ENCODE measurements around the gene PARD3.
A peak's percentile ranks its signal among the peaks of the same experiment; 100 is the strongest.

Gene PARD3

DNA sequence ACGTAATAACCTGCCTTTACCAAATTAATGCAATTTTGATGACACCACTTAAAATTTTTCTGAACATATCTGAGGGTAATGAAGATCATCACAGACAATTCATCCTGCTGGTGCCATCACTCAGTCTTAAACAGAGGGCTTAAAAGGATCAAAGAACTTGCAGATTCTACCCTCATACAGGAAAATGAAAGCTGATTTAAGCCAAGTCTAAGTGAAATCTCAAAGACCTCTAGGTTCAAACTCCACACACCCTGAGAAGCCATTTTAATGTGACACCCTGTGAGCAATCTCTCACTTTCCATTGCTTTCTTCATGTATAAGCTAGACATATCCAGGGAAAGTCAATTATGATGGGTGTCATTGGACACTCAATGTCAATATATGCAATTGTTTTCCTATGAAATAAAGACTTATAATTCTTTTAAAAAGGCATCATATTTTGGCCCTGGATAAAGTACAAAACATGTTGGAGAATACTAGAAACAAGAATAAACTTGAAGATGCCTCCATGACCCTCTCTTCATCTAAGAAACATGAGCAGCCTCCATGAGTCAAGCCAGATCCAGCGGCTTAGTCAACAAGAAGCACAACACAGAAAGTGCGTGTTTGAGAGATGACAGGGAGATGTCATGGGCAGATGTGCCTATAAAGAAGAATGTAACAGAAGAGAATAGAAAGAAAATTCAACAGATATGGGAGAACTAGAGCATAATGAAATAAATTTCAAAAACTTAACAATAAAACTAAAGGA, 291.9 kb downstream of the PARD3 start:
- DNase-seq = no peak

GRCh38 chr10:34522546-34522945, 292.6 kb downstream of the PARD3 start:
- DNase-seq = no peak

DNA sequence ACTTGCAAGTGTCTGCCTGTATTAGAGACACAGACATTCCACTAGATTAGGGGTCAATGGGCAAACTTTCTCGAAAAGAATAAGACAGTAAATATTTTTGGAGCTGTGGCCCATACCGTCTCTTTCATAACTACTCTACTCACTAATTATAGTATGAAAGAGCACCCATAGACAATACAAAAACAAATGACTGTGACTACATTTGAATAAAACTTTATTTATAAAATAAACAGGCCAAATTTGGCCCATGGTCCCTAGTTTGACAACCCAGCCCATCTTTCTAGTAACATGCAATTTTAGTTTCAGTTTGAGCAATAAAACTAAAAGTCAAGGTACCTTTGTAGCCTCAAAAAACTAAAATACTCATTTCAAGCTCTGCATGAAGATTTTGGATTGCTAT, 294.6 kb downstream of the PARD3 start:
- DNase-seq = no peak

DNA sequence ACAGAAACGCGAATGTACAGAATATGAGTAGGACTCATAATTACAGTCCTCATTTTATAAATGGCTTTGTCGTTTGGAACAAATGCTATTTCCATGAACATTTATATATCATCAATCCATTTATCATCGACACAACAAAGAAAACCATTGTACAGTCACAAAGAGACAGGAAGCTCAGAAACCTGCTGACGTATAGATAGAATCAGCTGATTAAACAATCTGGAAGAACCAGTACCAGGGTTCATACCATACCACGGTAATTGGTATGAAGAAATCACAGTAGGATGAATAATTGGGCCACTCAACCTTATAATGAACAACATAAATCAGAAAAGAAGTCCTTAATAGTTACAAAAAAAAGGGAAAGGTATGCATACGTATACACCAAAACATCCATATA, 295.0 kb downstream of the PARD3 start:
- no peak for DNase-seq

DNA sequence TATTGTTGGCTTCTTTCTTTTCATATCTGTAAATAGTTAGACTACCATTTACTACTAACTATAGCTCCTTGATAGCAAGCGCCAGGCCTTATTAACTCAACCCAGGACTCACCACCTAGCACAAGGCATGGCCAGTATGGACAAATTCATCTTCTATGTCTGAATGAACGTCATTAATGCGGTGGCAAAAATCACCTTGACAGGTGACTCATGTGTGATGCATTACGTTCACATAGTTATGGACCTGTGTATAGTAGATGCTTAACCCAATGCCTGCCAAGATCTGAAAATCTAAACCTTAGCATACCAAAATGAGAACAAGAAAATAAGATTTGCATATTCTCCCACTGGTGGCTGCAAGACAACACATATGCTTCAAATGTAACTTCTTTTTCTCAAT, 300.8 kb downstream of the PARD3 start:
- DNase-seq = no peak

DNA sequence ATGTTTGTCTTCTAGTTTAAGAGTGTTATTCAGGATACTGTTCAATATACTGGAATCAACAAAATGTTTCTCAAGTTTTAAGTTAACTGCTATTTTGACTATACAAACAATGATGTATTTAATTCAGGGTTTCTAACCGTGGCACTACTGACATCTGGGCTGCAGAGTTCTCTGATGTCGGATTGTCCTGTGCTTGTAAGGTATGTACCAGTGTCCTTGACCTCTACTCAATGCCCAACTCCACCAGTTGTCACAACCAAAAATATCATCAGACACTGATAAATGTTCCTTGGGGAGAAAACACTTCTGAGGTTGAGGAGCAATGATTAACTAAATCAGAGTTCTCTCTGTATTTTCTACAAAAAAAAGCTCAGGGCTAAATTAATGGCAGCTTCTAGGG, 301.5 kb downstream of the PARD3 start:
- DNase-seq = no peak

- DNase-seq = peak; percentile 68
Measured at GRCh38 chr10:34507217-34507616, 307.9 kb downstream of the PARD3 start.

- no peak for DNase-seq
Measured at GRCh38 chr10:34506786-34507185, 308.3 kb downstream of the PARD3 start.

DNA sequence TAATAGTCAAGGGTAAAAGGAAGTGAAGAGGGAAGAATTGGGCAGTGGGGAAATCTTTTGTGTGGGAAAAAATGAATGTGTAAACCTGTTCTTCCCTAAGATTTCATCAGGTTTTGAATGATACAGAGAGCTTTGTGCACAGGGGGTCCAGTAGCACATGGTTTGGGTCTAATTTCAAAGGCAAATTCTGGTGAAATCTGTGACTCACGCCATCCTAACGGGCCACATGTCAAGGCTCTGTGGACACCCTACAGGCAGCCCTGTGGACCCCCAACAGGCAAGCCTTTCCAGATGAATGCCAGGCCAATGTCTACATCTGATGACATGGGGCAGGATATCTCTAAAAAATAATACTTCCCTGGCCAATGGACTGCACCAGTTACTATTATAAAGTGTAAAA, 309.8 kb downstream of the PARD3 start:
- DNase-seq = no peak

- DNase-seq = peak; percentile 9
Measured at GRCh38 chr10:34504534-34504933, 310.6 kb downstream of the PARD3 start.

- DNase-seq = no peak
Measured at GRCh38 chr10:34503704-34504103, 311.4 kb downstream of the PARD3 start.

DNA sequence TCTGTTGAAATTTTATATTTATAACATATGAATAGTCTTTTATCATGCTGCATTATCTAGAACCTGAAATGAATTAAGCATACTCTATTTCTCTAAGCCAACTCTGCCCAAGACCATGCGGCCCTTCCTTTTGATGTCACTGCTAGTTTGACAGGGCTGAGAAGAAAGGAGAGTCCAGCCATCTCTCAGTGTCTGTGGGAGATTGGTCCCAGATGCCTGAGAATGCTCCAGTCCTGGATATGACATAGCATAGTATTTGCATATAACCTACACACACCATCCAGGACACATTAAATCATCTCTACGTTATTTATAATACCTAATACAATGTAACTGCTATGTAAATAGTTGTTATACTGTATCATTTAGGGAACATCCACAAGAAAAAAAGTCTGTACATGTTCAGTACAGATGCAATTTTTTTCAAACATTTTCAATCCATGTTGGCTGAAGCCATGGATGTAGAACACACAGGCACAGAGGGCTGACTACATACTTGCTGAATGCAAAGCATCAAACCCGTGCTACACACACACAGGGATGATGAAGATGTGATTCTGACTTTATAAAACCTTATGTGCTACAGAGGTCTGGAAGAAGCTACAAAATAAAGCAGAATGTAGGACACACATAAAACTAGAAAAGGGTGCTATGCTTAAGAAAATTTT, 315.4 kb downstream of the PARD3 start:
- no peak for DNase-seq

DNA sequence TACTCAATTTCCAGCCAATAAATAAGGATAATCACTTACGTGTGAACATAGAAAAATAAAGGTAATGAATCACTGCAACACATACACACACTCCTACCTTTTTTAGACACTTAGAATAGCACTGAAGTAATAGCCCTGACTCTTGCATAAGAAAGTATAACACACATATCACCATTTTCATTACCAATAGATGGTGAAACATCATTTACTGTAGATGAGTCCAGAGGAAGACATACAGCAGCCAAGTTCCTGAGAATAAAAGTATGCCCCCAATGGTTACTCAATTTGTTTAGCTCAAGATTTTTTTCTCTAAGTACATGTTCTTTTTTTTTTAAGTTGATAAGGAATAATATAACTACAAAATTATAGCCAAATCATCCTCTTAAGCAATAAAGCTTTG, 316.3 kb downstream of the PARD3 start:
- no peak for DNase-seq

DNA sequence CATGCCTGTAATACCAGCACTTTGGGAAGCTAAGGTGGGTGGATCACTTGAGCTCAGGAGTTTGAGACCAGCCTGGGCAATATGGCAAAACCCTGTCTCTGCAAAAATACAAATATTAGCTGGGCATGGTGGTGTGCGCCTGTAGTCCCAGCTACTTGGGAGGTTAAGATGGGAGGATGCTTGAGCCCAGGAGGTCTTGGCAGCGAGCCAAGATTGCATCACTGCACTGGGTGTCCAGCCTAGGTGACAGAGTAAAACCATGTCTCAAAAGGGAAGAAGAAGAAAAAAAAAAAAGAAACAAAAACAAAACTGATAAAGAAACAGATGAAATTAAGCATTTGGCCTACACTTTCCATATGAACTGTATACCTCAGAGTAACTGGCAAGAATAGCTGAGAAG, 319.2 kb downstream of the PARD3 start:
- no peak for DNase-seq

DNA sequence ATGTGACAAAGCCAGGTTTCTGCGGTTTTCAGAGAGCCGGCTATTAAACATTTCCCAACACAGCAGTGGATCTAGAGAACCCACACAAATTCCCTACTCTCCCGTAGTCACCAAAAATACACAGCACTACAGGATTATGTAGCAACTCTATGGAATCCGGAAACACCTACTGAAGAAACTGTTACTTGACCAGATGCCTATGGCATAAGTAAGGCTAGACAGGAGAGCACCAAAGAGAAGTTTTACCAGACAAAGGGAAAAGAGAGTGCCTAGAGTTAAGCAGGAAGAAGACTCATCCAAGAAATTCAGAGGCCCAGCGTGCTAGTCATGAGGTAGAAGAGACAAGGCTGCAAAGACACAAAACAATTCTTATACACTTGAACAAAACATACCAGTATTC, 321.1 kb downstream of the PARD3 start:
- no peak for DNase-seq

DNA sequence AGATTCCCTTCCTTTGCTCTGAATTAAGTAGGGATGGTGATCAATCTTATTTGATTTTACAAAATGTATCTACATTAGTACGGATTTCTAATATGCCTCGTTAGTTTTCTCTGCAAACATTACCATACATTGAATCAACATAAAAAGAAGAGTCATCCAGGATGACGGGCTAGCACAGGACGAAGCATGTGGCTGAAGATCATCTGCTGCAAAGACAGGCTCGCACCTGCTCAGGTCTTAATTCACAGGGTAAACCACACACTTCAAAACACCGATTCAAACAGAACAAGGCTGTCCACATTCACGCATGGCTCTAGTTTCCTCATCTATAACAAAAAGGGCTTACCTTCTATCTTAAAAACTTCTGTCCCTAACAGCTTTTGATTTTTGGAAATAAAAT, 323.0 kb downstream of the PARD3 start:
- DNase-seq = peak; percentile 35

DNA sequence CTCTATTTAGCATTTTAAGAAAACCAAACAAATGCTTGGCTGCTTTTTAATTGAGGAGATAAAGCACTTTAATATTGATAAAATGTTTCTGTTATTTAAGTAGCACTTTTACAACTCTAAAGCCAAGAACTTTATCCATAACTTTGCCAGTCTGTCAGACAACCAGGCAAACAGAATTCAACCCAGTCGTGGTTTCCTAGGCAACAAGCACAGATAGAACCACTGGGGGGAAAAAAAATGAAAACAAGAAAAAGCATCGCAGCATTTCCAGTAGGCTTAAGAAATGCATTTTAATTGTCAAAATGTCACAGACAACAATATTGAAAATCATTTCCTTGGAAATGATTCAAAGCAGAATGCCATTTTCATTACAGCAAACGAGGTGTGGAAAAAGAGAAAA, 323.4 kb downstream of the PARD3 start:
- peak; percentile 7 for DNase-seq

DNA sequence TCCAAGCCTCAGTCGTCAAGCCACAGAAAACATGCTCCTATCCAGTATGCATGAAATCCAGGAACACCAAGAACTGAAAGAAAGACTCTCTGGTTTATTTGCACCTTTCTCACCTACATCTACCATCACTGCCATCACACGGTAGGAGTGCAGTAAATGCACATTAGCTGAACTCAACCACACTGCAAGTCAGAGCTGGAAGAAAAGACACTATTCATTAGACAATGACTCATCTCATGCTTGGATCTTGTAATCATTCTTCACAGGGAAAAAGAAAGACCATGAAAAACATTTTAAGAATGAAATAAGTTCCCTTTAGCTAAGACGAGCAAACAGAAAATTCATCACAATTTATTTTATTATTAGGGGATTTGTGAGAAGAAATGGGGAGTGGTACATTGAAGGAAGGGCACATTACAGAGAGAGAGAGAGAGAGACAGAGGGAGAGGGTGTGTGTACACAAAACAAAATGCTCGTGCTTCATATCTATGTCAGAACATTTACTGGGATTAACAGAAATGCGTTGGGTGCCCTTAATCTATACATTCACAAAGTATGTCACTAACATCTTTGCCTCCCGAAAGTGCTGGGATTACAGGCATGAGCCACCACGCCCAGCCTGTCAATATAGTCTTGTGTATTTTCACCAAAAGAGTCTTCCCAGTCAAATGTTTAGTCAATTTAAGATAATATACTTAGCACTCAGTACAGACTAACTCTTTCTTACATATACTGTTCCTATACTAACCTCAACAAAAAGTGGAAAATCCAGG, 324.9 kb downstream of the PARD3 start:
- DNase-seq = no peak

DNA sequence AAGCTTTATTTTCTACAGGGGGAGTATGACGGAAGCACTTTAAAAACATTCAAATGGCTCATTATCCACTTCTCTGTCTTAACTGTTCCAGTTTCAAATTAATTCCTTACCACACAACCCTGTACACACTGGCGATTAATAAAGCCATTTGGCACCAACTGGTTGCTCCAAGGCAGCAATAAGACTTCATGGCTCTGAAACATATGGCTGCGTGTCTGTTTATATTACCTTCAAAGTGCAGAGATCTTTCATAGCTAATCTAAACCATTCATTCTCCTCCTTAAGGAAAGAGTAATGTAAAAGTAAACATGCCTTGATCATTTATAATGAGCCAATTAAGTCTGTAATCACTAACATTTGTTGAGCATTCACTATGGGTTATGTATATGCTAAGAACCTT, 325.7 kb downstream of the PARD3 start:
- DNase-seq = no peak

GRCh38 chr10:34488476-34489130, 326.5 kb downstream of the PARD3 start:
- DNase-seq = no peak

DNA sequence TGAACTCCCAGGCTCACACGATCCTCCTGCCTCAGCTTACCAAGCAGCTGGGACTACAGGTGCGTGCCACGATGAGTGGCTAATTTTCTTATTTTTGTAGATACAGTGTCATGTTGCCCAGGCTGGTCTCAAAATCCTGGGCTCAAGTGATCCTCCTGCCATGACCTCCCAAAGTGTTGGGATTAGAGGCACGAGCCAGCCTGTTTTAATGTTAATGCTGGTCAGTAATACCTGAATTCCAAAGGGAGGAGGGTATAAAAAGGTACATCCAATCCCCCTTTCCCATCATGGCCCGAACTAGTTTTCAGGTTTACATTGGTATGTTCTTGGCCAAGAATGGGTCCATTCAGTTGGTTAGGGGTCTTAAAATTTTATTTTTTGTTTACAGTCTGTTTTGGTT, 329.1 kb downstream of the PARD3 start:
- no peak for DNase-seq

DNA sequence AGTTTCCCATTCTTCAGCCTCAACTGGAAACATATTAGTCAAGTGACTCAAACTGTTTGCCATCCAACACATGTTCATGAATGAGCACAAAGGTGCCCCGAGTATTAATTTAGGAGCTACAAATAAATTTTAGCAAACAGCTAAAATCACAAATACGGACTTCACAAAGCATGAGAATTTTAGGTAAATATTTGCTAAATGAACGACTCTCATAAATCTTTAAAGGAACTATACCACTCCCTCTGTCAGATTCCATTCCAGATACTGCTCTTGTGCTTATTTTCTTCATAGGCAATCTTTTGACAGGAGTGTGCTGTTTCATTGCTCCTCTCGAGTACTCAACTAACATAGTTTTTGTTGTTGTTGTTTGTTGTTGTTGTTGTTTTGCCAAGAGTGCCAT, 330.9 kb downstream of the PARD3 start:
- no peak for DNase-seq

DNA sequence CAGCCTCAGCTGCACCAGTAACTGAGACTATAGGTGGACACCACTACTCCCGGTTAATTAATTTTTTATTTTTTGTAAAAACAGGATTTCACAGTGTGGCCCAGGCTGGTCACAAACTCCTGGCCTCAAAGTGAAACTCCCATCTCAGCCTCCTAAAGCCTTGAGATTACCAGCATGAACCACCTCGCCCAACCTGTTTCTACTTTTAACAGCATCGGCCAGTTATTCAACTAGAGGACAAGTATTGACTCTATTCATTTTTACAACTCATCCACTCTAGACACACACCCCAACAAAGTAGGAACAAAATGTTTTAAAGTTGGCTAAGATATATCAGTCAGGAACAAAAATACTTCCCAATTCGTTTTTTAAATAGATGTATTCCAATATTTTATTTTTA, 334.8 kb downstream of the PARD3 start:
- DNase-seq = no peak

Data from NCI-H2029 treated with DMSO at 0.1 percent for 48 hours (cell line).